GM19463 (cell line): Measurements from ENCODE around the gene GRID1.

Experiments
- ATAC-seq: cut with Tn5 transposase; IDR thresholded peaks from one replicate; pipeline ENCODE4 v1.9.1; 2021; ENCODE audit warnings: mild to moderate bottlenecking, moderate library complexity; ENCODE audit not compliant: unreplicated experiment

GRID1 gene

GRCh38 chr10:86155054-86155921 lies 211.3 kb downstream of the GRID1 start:
- no peak for ATAC-seq

- no peak for ATAC-seq
Measured at GRCh38 chr10:86153751-86154150, 212.8 kb downstream of the GRID1 start.

- no peak for ATAC-seq
Measured at GRCh38 chr10:86152911-86153310, 213.7 kb downstream of the GRID1 start.

- ATAC-seq: no peak
Measured at GRCh38 chr10:86152354-86152753, 214.2 kb downstream of the GRID1 start.

- ATAC-seq: no peak
Measured at GRCh38 chr10:86151613-86152012, 215.0 kb downstream of the GRID1 start.

- ATAC-seq: no peak
Measured at GRCh38 chr10:86149257-86149656, 217.3 kb downstream of the GRID1 start.

GRCh38 chr10:86148117-86148516 lies 218.5 kb downstream of the GRID1 start:
- ATAC-seq: no peak

- no peak for ATAC-seq
Measured at GRCh38 chr10:86144301-86144700, 222.3 kb downstream of the GRID1 start.

- ATAC-seq: no peak
Measured at GRCh38 chr10:86141896-86142295, 224.7 kb downstream of the GRID1 start.

- no peak for ATAC-seq
Measured at GRCh38 chr10:86139066-86139657, 227.4 kb downstream of the GRID1 start.

GRCh38 chr10:86138551-86139065 lies 228.0 kb downstream of the GRID1 start:
- no peak for ATAC-seq

GRCh38 chr10:86137561-86137960 lies 229.0 kb downstream of the GRID1 start:
- ATAC-seq: no peak

GRCh38 chr10:86136934-86137333 lies 229.7 kb downstream of the GRID1 start:
- no peak for ATAC-seq

- ATAC-seq: no peak
Measured at GRCh38 chr10:86135191-86135590, 231.4 kb downstream of the GRID1 start.

- ATAC-seq: no peak
Measured at GRCh38 chr10:86130737-86131475, 235.7 kb downstream of the GRID1 start.

- no peak for ATAC-seq
Measured at GRCh38 chr10:86130041-86130440, 236.6 kb downstream of the GRID1 start.

- no peak for ATAC-seq
Measured at GRCh38 chr10:86128360-86128759, 238.2 kb downstream of the GRID1 start.

GRCh38 chr10:86127274-86127819 lies 239.2 kb downstream of the GRID1 start:
- ATAC-seq: no peak

GRCh38 chr10:86124734-86125133 lies 241.9 kb downstream of the GRID1 start:
- ATAC-seq: no peak

GRCh38 chr10:86123715-86124114 lies 242.9 kb downstream of the GRID1 start:
- ATAC-seq: no peak

GRCh38 chr10:86123304-86123703 lies 243.3 kb downstream of the GRID1 start:
- no peak for ATAC-seq
